Mammary epithelial cell (primary cell): ENCODE measurements around the gene TTBK2.

Experiments used
- CTCF ChIP-seq, 2 donors: IDR thresholded peaks in 1 of 2; conservative IDR thresholded peaks in 1 of 2; 2 replicates each; pipeline ENCODE4 v1.5.1; 2011 to 2012; ENCODE audit warnings: inconsistent platforms in 2 of 2, low read length in 2 of 2, mild to moderate bottlenecking in 2 of 2, control low read depth in 1 of 2, low read depth in 1 of 2; ENCODE audit not compliant: insufficient read depth in 1 of 2; ENCODE audit errors: extremely low read depth in 1 of 2
- EZH2 ChIP-seq: IDR thresholded peaks from 2 replicates; pipeline ENCODE4 v1.6.1; 2012; ENCODE audit warnings: low read length, inconsistent platforms, borderline replicate concordance

- TF ChIP-seq CTCF (conservative IDR thresholded peaks at IDR 0.05 in 1 of 2, IDR thresholded peaks at IDR 0.05 in 1 of 2; ENCODE audit: extremely low read depth in 1 of 2, insufficient read depth in 1 of 2, low read depth in 1 of 2, low read length in 2 of 2) (no peak), EZH2 (no peak)
Measured at GRCh38 chr15:42759093-42759492, 161.5 kb downstream of the TTBK2 start.
